ENCODE measurements around the gene GUCY2C.

DNA sequence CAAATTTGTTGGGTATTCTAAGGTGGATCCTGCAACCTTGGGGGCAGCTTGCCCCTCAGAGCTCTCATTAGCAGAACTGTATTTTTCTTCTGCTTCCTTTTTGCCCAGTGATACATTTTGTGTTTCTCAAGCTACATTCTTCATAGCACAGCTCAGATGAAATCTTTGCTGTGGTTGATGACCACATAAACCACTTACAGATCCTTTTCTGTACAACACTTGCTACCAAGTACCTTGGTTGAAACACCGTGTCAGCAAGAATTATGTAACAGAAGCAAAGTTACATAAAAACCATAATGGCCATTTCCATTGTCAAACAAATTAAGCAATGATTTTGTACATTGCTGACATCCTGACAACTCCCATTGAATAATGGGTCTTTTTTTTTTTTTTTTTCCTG is 119.1 kb downstream of the GUCY2C start:
- no peak for TF ChIP-seq POLR2A (IDR thresholded peaks at IDR 0.05)
- TF ChIP-seq, protein P1, sequence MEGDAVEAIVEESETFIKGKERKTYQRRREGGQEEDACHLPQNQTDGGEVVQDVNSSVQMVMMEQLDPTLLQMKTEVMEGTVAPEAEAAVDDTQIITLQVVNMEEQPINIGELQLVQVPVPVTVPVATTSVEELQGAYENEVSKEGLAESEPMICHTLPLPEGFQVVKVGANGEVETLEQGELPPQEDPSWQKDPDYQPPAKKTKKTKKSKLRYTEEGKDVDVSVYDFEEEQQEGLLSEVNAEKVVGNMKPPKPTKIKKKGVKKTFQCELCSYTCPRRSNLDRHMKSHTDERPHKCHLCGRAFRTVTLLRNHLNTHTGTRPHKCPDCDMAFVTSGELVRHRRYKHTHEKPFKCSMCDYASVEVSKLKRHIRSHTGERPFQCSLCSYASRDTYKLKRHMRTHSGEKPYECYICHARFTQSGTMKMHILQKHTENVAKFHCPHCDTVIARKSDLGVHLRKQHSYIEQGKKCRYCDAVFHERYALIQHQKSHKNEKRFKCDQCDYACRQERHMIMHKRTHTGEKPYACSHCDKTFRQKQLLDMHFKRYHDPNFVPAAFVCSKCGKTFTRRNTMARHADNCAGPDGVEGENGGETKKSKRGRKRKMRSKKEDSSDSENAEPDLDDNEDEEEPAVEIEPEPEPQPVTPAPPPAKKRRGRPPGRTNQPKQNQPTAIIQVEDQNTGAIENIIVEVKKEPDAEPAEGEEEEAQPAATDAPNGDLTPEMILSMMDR (IDR thresholded peaks at IDR 0.05), result no peak
- TF ChIP-seq POLR2AphosphoS5 (IDR thresholded peaks at IDR 0.05), result no peak
